NCI-H82 treated with DMSO at 0.1 percent for 48 hours (cell line): Measurements from ENCODE around the gene ROM1.
"Not testable (repeated sequence)": the region's sequence is repeated elsewhere in the genome, so short reads cannot be mapped to it uniquely, and the experiment has no call there.

Experiments
- DNase-seq: peaks from one replicate; lab custom pipeline; 2025; ENCODE audit not compliant: unreplicated experiment; lab: John Stamatoyannopoulos, UW

The ROM1 gene, protein sequence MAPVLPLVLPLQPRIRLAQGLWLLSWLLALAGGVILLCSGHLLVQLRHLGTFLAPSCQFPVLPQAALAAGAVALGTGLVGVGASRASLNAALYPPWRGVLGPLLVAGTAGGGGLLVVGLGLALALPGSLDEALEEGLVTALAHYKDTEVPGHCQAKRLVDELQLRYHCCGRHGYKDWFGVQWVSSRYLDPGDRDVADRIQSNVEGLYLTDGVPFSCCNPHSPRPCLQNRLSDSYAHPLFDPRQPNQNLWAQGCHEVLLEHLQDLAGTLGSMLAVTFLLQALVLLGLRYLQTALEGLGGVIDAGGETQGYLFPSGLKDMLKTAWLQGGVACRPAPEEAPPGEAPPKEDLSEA

DNA sequence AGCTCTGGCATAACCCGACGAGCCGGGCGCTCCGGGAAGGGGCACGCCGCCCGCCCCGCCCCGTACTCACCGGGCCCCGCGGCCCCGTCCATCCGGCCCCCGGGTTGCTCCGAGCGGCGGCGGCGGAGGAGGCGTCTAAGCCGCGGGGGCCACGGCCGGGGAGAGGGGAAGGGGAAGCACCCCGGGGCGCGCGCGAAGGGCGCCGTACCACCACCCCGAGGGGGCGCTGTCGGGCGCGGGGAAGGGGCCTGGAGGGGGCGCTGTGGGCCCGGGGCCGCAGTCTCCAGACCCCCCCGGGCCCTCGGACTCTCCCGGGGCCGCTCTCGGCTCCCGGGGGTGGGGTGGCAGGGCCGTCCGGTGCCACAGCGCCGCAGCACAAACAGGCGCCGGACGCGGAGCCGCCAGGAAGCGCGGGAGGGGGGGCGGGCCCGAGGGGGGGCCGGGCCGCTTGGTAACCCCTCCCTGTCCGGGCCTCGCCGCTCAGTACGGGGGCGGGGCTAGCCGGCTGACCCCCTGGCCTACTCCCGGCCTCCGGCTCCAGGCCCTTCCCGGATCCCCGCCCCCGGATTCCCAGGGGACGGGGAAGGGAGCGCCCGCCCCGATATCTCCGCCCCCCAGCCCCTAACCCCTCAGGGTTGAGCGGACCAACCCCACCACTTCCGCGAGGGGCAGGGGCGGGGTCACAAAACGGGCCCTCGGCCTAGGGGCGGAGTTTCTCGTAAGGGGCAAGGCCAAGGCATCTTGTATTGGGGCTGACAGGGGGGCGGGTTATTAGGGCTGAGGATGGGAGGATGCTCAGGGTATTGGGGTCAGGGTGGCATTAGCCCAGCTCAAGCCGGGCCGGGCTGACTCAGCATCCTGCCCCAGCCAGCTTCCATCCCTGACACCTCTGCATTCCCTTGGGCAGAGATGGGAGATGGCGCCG, at the start of gene ROM1, which contains the start of gene EML3:
Gene ROM1, plus strand, starts transcription at position 892 of the 925 bp plus-strand sequence. Its CDS starts 25 bp downstream, at position 917.
Gene EML3, minus strand, starts transcription at position 410 of the 925 bp plus-strand sequence. Its CDS starts 318 bp downstream, at position 92.
- peak; percentile 91 for DNase-seq

DNA sequence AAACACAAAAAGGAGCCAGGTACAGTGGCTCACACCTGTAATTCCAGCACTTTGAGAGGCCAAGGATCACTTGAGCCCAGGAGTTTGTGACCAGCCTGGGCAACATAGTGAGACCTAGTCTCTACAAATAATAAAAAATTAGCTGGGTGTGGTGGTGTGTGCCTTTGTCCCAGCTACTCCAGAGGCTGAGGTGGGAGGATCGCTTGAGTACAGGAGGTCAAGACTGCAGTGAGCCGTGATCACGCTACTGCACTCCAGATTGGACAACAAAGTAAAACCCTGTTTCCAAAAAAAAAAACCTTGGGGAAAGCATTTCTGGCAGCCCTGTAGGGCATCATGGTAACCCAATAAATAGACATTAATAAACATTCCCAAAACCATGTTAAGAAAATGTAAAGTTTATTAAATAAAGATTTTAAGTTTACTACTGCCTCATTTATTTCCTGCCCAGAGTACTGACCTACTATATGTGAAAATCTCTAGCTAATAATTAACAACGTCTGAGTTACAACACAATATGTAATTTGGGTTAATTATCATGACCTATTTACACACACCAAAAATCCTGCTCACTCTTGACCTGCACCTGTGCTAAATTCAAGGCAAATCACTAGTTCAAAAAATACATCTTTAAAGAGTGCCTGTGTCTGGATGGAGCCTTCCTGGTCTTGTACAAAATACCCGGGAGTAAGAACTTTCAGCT, 47.8 kb upstream of the ROM1 start:
- DNase-seq: no peak

DNA sequence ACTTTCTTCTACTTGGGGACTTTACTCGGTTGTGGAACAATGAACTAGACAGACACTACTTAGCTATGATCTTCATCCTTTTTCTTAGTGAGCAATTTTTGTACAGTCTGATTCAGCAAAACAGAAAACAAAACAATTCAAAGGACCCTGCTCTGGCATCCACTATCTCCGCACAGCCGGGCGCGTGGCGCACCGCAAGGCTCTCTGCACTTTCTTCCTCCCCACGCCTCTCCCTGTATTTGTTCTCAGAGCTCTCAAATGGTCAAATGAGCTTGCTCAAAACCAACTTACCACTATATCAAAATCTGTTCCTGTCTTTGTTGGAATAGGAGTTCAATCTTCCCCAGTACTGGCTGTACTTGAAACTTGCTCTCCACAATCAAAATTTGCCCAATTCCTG, 46.8 kb upstream of the ROM1 start:
- no peak for DNase-seq

DNA sequence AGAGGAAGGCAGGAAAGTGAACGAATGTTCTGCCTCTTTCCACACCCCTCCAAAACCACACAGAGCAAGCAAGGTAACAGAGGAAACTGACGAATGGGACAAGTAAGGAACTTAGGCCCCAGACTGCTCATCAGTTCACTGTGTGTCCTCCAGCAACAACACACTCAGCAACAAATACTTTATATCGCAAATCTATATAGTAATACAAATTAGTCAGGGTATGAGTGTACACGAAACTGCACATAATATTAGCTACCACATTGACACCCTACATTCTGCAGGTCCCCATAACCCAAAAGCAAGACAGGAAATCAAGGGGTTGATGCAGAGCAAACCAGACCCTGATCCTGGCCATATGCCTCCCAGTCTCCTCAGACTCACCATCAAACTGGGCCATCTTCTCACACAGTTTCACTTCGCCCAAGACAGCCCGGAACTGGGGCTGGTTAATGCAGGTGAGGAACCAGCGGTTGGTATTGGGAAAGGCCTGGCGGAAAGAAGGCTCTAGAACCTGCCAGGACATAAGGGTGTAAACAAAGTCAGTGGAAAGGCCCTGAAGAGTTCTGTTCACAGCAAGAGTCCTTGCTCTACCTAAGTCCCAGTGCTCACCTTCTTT, 45.9 kb upstream of the ROM1 start:
- no peak for DNase-seq

DNA sequence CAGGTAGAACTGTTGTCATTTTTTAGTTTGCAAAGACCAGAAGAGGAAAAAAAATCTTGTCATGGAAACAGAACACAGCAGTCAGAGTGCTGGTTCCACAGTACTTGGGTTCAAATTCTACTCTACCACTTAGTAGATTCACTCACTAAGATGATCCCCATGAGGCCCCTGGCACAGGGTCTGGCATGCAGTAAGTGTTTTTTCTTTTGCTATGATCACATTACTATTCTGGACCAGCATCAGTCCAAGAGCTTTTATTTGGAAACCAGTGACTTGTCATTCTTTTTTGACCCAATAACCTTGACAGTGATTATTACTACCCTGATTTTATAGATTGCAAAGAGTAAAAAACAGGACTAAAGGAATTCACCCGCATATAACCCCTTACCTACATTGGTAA, 43.4 kb upstream of the ROM1 start:
- no peak for DNase-seq

DNA sequence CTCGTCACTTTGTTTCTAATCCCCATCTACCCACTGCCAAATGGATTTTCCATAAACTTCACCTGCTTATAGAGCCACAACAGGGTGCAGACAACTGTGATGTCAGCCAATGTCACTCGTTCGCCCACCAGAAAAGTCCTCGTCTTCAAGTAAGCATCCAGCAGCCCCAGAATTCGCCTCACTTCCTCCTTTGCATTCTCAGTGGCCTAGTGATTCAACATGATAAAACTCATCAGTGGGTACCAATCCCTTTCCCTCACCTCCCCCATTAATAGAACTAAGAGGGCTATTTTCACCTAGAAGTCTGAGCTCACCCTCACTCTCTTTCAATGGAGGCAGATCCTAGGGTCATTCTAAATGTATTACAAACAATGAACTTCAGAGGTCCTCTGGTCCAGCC, 42.2 kb upstream of the ROM1 start:
- DNase-seq: not testable (repeated sequence)

DNA sequence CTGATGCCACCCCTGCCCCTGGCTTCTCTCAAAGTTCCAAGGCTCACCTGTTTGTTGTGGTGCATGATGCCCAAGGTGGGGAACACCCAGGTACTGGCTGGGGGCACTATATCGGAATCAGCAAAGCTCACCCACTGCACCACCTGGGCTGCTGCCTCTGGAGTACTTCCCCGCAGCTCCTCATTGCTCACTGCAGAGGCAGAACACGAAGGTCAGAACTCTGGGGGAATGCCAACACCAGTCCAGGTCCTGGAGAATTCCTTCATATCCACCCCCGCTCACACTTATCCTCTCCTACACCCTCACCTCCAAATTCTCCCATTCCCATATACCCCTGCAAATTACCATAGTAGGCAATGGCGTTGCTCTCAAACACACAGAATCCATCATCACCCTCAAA, 41.6 kb upstream of the ROM1 start:
- not testable (repeated sequence) for DNase-seq

DNA sequence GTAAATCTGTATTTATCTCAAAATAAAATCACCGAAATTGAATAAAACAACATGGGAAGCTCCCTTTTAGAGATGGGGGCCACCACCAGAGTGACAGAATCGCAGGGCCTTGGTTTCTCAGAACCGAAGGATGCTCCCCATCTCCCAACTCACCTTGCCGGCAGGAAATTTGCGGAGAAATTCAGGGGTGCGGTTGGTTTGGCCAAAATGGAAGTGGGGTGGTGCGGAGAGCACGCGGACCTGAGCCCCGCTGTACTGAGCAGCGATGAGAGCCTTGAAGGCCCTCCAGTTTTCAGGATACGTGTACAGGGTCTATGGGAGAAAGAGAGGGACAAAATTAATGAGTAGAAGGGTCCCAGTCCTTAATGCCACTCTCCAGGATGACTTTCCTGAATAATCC, 40.6 kb upstream of the ROM1 start:
- no peak for DNase-seq

DNA sequence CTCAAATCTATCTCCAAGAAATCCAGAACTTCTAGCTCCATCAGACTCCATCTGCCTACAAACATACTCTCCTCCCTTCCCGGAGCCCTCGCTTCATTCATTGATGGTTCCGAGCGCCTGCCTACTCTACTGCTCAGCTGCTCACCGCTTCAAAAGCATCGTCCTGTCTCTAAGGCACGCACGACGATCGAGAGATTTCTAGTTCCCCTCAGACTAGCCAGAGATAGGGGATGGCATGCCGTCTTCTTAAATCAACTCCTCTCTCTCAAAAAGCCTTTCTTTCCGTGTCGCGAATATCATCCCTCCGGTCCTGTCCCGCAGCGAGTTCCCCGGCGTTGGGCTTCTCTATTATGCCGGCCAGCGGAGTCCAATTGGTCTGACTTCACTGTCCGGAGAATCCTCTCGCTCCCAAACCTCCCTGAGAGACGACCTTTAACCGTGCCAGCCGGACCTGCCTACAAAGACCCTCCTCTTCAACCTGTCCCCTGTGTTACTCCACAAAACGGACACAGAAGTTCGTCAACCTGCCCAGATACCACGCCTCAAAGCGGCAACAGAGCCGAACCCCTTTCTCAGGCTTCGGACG, 40.0 kb upstream of the ROM1 start:
- DNase-seq: no peak

DNA sequence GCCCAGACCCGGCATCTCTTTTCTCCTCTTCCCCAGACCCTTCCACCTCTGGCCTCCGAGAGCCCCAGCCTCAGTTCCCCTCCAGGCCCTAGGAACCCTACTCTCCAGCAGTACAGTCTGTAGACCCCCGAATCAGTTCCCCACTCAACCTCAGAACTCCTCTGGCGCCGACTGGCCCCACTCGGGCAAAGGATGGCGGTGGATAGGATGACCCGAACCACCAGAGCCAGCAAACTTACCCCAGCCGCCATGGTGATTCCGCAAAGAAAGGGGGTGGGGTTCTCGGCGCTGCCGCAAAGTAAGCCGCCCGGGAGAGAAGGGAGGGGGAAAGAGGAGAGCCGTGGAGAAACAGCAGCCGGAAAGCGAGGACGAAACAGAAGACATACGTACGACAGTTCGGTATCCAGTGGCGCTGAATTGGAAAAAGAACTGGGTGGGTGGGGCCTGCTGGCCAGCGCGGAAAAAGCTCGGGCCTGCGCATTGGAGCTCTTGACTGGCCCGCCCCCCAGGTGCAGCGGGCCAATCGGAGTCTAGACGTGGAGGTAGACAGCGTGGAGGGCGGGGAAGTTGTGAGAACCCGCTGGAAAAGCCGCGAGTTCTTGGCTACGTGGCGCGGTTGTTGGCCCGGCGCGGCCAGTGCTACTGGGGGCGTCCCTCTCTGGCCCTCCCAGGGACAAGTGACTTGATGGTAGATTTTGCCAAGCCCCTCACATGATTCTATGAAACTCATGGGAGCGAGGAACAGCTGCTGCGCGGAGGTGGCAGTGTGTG, 39.3 kb upstream of the ROM1 start, which contains the start of gene EEF1G:
Gene EEF1G, minus strand, starts transcription at position 300 of the 771 bp plus-strand sequence. Its CDS starts 49 bp downstream, at position 251.
- peak; percentile 99 for DNase-seq

DNA sequence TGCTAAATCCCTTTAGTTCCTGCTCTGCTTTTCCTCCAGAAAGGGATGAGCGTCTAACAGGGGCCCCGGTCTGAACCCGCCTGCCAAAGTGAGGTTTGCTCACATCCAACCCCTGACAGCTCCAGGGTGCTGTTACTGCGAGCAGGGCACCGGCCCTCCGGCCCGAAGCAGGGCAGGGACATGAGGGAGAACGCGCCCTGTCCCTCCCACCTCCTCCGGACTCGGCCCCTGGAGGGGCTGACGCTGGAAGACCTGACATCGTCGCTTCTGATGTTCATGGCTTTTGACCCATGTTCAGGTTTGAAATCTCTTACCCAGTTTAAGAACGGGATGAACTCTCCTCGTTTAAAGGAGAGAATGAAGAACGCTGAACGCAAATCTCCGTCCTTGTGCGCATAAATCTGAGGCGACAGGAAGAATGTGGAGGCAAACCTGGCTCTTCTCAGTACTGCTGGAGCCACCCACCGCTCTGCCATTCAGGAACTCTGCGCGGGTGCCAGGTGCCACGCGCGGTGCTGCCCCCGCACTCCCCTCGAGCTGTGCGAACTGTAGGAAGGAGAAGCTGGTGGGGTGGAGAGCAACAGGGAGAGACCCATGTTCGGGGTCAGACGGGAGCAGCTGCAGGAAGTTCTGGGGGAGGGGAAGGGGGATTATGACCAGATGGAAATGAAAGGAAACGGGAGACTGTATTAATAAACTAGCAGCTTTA, 38.5 kb upstream of the ROM1 start:
- peak; percentile 62 for DNase-seq

DNA sequence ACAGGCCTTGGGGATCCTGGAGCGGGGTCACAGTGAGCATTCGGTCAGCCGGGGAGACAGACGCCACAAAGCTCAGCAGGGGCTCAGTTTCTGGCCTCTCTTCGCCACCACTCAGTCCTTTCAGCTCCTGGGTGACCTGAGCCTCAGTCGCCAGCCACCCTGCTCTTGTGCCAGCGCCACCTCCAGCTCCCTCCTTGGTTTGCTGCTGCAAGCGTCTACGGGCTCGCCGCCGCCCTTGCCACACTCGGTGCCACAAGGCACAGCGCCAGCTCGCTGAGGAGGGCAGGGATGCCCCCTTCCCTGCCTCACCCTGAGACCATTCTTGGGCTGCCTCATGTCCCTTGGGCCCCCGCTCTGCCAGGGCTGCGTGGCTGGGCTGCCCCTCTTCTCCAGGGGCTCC, 37.9 kb upstream of the ROM1 start:
- no peak for DNase-seq

DNA sequence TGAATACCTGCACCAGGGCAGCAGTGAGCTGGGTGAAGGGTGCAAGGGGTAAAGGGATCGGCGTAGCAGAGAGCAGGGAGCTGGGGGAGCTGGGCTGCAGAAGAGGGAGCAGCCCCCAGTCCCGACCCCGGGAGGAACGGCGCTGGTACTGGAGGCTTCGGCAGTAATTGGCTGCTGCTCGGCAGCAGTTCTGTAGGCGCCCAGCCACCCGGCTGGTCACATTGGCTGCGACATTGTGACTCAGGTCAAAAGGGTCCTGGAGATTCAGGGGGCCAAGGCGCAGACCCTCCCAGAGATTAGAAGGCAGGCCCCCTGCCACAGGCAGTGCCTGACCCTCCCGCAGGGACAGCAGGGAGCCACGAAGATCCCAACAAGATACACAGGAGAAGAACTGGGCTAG, 37.2 kb upstream of the ROM1 start:
- no peak for DNase-seq

DNA sequence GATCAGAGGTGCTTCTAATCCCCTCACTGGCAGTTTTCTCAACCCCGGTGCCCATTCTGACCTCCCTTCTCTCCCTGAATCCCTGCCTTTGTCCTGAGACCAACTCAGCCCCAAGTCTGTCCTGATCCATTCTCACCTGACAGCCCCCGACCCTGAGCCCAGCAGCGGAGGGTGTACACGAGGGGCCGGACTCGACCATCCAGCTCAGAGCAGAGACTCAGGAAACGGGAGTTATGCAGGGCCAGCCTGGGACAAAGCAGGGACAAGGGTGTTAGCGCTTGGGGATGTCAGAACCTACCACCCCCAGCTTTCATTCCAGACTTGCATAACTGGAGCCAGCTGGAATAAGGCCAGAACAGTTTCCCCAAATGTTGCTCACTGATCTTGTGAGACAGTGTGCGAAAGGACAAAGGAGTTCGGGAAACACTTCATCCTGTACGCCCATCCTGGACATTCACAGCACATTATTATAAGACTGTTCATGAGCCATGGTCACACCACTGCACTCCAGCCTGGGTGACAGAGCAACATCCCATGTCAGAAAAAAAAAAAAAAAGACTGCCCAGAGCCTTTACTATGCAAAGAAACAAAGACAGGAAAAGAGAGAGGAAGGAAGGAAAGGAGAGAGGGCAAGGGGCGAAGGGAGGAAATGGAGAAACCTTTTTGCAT, 35.9 kb upstream of the ROM1 start:
- DNase-seq: no peak

DNA sequence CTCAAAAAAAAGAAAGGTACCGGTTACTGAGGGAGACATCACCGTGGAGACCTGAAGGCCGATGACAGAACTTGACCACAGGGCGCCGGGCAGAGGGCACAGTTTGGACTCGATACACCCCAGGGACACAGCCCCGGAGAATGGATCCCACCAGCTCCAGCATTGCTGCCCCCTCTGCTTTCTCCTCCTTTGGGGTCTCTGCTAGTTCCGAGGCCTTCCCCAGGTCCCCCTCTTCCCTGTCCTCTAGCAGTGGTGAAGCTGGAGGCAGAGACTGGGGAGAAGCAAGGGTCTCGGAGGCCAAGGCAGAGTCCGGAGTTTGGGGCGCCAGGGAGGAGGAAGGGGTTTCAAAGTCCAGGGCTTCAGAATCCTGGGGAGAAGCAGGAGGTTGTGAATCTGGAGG, 34.5 kb upstream of the ROM1 start:
- DNase-seq: no peak

DNA sequence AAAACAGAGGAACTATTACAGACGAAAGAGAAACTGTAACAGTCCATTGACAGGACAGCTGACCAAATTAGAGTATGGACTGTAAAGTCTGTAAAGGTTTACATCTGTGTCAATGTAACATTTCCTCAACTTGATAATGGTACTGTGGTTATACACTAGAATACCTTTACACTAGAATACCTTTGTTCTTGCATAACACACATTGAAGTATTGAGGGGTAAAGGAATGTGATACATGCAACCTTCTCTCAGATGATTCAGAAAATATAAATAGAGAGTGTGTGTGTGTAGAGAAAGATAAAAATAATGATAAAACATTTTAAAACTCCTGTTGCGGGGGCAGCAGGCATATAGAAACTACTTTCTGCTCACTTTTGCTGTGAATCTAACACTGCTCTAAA, 33.8 kb upstream of the ROM1 start:
- no peak for DNase-seq

DNA sequence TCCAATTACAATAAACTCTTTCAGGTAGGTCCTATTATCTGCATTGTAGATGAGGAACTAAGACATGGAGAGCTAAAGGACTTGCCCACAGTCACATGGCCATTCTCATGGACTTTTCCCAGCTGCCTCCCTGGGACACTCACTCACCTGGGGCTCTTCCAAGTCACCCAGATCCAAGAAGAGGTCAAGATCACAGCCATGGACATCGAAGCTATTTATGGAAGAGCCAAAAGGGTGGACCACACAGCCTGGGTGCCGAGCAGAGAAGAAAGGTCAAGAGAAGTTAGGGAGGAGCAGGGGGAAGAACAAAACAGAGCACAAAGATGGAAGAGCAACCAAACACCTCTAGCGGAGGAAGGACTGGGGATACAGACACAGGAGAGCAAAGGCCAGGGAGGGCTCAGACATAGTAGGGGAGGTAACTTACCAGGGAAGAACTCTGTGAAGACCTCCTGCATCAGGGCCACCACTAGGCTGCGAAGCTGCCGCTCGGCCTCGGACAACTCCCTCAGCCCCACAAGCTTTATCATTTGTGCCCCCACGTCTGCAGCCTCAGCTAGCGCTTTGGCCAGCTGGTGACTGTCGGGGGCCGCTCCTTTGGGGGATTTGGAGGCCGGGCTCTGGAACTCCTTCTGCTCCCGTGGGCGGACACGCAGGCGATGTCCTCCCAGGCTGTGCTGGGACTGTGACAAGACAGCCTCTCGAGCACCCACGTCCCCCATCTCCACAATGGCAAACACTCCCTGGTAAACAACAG, 31.9 kb upstream of the ROM1 start:
- no peak for DNase-seq

DNA sequence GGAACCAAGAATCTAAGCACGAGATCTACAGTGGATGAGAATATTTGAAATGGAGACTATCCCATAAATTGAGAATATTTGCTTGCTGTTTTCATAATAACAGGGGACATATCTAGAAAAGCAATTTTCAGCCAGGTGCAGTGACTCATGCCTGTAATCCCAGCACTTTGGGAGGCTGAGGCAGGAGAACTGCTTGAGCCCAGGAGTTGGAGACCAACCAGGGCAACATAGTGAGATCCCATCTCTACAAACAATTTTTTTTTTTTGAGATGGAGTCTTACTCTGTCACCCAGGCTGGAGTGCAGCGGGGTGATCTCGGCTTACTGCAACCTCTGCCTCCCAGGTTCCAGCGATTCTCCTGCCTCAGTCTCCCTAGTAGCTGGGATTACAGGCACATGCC, 31.3 kb upstream of the ROM1 start:
- DNase-seq: not testable (repeated sequence)
